Mesothelial cell of epicardium (in vitro differentiated cells): ENCODE measurements around the gene SLC13A5. TPM values are rescaled to one million over a fixed set of nuclear protein-coding genes. Genes with fewer than 3 reads are reported as not detected.

Source experiments
- DNase-seq, 2 experiments: peaks; one replicate each; pipeline ENCODE4 v3.0.0; 2021; ENCODE audit warnings: low spot score in 2 of 2; ENCODE audit not compliant: unreplicated experiment in 2 of 2
- H3K27ac Mint-ChIP-seq: 2 replicates; pipeline ENCODE4 v1.8.0; 2021; ENCODE audit warnings: mixed read lengths
- H3K27me3 Mint-ChIP-seq: 2 replicates; pipeline ENCODE4 v1.8.0; 2021; ENCODE audit warnings: low read depth, mixed read lengths
- H3K36me3 Mint-ChIP-seq: 2 replicates; pipeline ENCODE4 v1.8.0; 2021; ENCODE audit warnings: mixed read lengths
- H3K4me1 Mint-ChIP-seq: 2 replicates; pipeline ENCODE4 v1.8.0; 2021; ENCODE audit warnings: mixed read lengths
- H3K4me3 Mint-ChIP-seq: 2 replicates; pipeline ENCODE4 v1.8.0; 2021; ENCODE audit warnings: mild to moderate bottlenecking, moderate library complexity, mixed read lengths
- H3K9me3 Mint-ChIP-seq: 2 replicates; pipeline ENCODE4 v1.8.0; 2021; ENCODE audit warnings: mixed read lengths
- total RNA-seq: library from RNA; stranded (reverse); gene quantifications from 3 replicates; pipeline ENCODE4 v1.2.1, GENCODE V29; 2021
- TF ChIP-seq, protein P1 (sequence below): fragments of 200-600 bp; sonication (generic); IDR thresholded peaks from one replicate; pipeline ENCODE4 v1.5.0; 2021; ENCODE audit warnings: antibody characterized with exemption; ENCODE audit not compliant: unreplicated experiment

The SLC13A5 gene
- total RNA-seq, 1 donor from 2014 or later, result 0.18 TPM

DNA sequence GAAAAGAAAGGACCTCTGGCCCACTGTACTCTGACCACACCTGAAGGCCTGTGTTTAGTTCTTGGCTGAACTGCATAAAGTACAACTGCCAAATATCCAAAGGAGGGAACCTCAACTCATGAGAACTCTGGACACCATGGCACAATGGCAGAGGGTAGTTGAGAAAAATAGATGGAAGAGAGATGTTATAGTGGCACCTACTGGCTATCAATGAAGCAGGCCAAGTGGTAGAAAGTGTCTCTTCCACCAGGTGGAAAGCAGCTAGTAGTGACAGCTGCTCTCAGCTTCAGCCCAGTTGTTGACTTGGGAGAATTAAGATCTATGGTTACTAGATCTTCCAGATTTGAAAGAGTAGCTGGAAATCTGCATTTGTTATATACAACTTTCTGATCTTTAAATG, 65.0 kb downstream of the SLC13A5 start:
- Mint-ChIP-seq H3K4me1 (peaks cover 24% of the 10 kb centered on the region), H3K4me3 (no peak overlapping the region), H3K27ac (no peak overlapping the region), H3K9me3 (no peaks in the 10 kb centered on the region), H3K27me3 (peaks cover 2% of the 10 kb centered on the region), H3K36me3 (peaks cover 12% of the 10 kb centered on the region)
- DNase-seq, result no peak
- TF ChIP-seq, protein P1, sequence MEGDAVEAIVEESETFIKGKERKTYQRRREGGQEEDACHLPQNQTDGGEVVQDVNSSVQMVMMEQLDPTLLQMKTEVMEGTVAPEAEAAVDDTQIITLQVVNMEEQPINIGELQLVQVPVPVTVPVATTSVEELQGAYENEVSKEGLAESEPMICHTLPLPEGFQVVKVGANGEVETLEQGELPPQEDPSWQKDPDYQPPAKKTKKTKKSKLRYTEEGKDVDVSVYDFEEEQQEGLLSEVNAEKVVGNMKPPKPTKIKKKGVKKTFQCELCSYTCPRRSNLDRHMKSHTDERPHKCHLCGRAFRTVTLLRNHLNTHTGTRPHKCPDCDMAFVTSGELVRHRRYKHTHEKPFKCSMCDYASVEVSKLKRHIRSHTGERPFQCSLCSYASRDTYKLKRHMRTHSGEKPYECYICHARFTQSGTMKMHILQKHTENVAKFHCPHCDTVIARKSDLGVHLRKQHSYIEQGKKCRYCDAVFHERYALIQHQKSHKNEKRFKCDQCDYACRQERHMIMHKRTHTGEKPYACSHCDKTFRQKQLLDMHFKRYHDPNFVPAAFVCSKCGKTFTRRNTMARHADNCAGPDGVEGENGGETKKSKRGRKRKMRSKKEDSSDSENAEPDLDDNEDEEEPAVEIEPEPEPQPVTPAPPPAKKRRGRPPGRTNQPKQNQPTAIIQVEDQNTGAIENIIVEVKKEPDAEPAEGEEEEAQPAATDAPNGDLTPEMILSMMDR, result no peak

DNA sequence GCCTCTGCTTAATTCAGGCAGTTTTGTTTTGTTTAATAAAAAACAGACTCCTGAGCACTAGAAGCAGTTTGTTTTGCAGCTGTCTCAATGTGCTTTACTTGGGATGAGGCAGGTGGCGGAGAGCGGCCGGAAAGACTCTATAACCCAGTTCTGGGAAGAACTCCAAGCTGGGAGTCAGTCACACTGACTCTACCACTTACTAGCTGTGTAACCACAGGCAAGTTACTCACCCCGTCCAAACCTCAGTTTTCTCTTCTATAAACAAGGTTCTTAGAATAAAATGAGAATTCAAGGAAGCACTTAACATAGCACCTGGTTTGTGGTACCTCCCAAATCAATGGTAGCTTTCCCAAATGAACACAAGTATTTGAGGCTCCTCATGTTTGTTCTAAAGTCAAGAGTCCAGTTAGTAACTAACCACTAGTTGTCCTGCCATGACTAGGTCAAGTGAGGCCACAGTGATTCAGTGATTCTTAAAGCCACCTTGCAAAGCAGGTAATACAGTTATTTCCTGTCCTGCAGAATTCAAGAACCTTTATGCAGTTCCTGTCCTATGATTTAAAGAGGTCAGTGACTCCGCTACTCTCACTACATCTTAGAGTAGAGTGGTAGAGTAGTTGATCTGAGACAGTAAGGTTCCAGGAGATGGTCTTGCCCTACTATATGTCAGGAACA, 69.6 kb downstream of the SLC13A5 start:
- no peaks in the 10 kb centered on the region for H3K9me3 Mint-ChIP-seq
- H3K4me3 Mint-ChIP-seq, result no peak overlapping the region
- H3K27me3 Mint-ChIP-seq, result no peaks in the 10 kb centered on the region
- H3K27ac Mint-ChIP-seq, result no peak overlapping the region
- peaks cover 22% of the 10 kb centered on the region for H3K4me1 Mint-ChIP-seq
- TF ChIP-seq, protein P1, result no peak
- DNase-seq, result no peak
- peaks cover 9% of the 10 kb centered on the region for H3K36me3 Mint-ChIP-seq

DNA sequence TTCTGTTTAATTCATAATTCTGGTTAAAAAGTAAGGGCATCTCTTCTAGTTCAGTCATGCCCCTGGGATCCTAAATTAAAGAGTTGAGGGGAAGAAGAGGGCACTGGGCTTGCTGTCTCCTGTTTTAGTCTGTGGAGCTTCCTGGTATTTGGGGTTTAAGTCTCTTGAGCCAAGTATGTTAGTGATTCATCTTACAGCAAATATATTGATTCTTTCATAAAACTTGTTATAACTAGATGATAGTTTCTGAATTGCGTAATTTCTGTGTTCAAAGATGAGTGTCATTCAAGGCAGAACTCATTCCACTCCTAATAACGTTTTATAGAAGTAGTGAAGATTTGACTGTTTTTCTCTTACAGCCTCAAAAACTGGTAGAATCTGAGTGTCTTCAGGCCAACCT, 70.6 kb downstream of the SLC13A5 start:
- no peaks in the 10 kb centered on the region for H3K9me3 Mint-ChIP-seq
- peaks cover 28% of the 10 kb centered on the region for H3K4me1 Mint-ChIP-seq
- H3K27me3 Mint-ChIP-seq, result no peaks in the 10 kb centered on the region
- TF ChIP-seq, protein P1, result no peak
- no peak overlapping the region for H3K4me3 Mint-ChIP-seq
- H3K27ac Mint-ChIP-seq, result no peak overlapping the region
- no peak for DNase-seq
- H3K36me3 Mint-ChIP-seq, result peaks cover 9% of the 10 kb centered on the region

DNA sequence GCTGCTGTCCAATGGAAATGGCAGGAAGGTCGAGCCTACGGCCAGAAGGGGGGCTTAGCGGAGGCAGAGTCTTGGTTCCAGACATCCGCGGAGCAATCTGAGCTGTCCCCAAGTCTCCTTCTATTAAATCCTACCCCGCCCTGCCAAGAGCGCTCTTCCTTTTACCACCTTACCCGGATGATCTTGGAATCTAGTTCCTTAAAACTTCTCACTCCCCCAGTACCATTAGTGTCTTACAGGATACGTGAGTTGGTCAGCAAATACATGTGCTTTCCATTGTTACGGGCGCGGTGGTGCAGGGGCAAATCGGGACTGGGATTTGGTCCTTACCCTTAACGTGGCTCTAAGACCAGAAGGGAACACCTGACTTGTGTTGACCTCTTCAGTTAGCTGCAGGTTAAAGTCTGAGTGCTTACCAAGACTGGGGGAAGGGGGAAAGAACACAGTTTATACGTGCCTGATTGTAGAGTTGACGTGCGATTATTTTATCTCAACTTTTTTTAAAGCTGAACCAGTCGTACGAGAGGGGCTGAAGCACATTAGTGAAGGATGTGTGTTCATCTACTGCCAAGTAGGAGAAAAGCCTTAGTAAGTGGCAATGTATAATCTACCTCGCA, 71.8 kb downstream of the SLC13A5 start:
- H3K27me3 Mint-ChIP-seq, result no peaks in the 10 kb centered on the region

DNA sequence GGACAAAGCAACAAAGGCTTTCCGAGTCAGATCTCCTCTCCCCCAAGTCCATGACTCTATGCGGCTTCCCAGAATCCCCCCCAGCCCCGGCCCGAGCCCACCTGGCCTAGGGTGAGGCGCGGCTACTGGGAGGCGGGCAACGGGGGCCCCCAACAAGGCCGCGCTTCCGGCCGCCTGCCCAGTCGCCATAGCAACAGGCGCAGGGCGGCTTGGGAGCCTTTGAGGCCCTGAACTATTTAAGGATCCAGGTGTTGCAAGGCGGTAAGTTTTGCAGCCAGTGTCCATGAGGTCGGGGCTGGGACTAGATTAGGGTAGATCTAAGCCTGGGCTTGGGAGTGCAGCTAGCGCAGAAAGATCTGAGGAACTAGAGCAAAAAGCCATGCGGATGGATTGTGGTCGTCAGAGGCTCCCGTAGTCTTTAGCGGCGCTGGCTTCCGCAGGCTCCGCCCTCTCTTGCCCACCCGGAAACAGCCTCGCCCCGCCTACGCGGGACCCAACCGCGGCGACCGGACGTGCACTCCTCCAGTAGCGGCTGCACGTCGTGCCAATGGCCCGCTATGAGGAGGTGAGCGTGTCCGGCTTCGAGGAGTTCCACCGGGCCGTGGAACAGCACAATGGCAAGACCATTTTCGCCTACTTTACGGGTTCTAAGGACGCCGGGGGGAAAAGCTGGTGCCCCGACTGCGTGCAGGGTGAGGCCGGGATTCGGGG, 72.5 kb downstream of the SLC13A5 start, which contains the start of the genes KIAA0753 and TXNDC17:
KIAA0753 (minus strand) TSS at position 176 of the 711 bp plus-strand sequence. CDS start 5,608 bp downstream, outside the sequence.
TXNDC17 (plus strand) TSS at position 525 of the 711 bp plus-strand sequence; CDS start at position 548, 23 bp downstream.
- Mint-ChIP-seq H3K4me3 (peak within 1 kb of the TSS; percentile 96), H3K27ac (peak within 1 kb of the TSS; percentile 99), H3K27me3 (no peaks in the 10 kb centered on the region), H3K36me3 (peaks cover 4% of the 10 kb centered on the region), H3K4me1 (peaks cover 28% of the 10 kb centered on the region), H3K9me3 (no peaks in the 10 kb centered on the region)
- peak; percentile 84 to 91 for DNase-seq
- TF ChIP-seq, protein P1, result no peak

More for the DNA sequence above, 71.8 kb downstream of the SLC13A5 start:
- peak overlapping the region; percentile 96 for H3K4me3 Mint-ChIP-seq
- no peak for DNase-seq
- H3K9me3 Mint-ChIP-seq, result no peaks in the 10 kb centered on the region
- TF ChIP-seq, protein P1, result no peak
- peak overlapping the region; percentile 99 for H3K27ac Mint-ChIP-seq
- H3K4me1 Mint-ChIP-seq, result peaks cover 28% of the 10 kb centered on the region
- peaks cover 8% of the 10 kb centered on the region for H3K36me3 Mint-ChIP-seq
